Esophagus squamous epithelium (tissue), 5 donors: ENCODE results near the gene TMEM63C. TPM values are rescaled to one million over a fixed set of nuclear protein-coding genes. Genes with fewer than 3 reads are reported as not detected.

Experiments
- DNase-seq: peaks from one replicate; lab custom pipeline; 2025; lab: John Stamatoyannopoulos, UW
- H3K27ac ChIP-seq, 4 donors: fragments of 200-600 bp; sonication (generic); one replicate each; pipeline ENCODE4 v1.5.1; 2016 to 2019; ENCODE audit warnings: mild to moderate bottlenecking in 1 of 4
- H3K27me3 ChIP-seq, 4 donors: fragments of 200-600 bp; sonication (generic); 1 replicate in 3 of 4; 2 replicates in 1 of 4; pipeline versions ENCODE4 v1.5.1 to v1.6.0; 2017 to 2021; ENCODE audit warnings: antibody characterized with exemption in 1 of 4
- H3K36me3 ChIP-seq, 3 donors: fragments of 200-600 bp; sonication (generic); one replicate each; pipeline ENCODE4 v1.5.1; 2016 to 2019
- H3K4me1 ChIP-seq, 3 donors: fragments of 200-600 bp; sonication (generic); one replicate each; pipeline ENCODE4 v1.5.1; 2017 to 2019
- H3K4me3 ChIP-seq, 4 donors: fragments of 200-600 bp; sonication (generic); 1 replicate in 3 of 4; 2 replicates in 1 of 4; pipeline ENCODE4 v1.5.1; 2016 to 2019; ENCODE audit warnings: mild to moderate bottlenecking in 2 of 4, moderate library complexity in 1 of 4
- H3K9me3 ChIP-seq, 3 donors: fragments of 200-600 bp; sonication (generic); one replicate each; pipeline ENCODE4 v1.5.1; 2016 to 2019
- CTCF ChIP-seq, 6 experiments: fragments of 450-650 bp in 4 of 6; fragments of 200-600 bp in 2 of 6; sonication (generic) in 2 of 6; IDR thresholded peaks; one replicate each; pipeline ENCODE4 v1.5.1; 2016 to 2019; ENCODE audit warnings: antibody characterized with exemption in 6 of 6, mild to moderate bottlenecking in 4 of 6, moderate library complexity in 4 of 6
- POLR2A ChIP-seq, 4 donors: fragments of 450-650 bp; IDR thresholded peaks; one replicate each; pipeline ENCODE4 v1.6.1; 2017; ENCODE audit warnings: antibody characterized with exemption in 4 of 4, mild to moderate bottlenecking in 4 of 4, moderate library complexity in 3 of 4
- WGBS, 2 donors: methylation state at CpG; one replicate each; pipeline ENCODE4 v1.1.5; 2018; 5-methylcytosine and 5-hydroxymethylcytosine counted together
- intact Hi-C: fragments of 100-400 bp; cut with DNase I; formaldehyde crosslinking; loops from one replicate; pipeline ENCODE4 v1.15.0; 2022
- total RNA-seq, 4 donors: library from RNA; depleted of rRNA; stranded (reverse); fragments of >200 nt; gene quantifications; one replicate each; pipeline ENCODE4 v1.1.0, GENCODE V29; 2016
- donor health status: DM: yes; HTN: yes; CAD: no.

The TMEM63C gene
- total RNA-seq, 4 donors from 2014 or later, result 5.2 to 18.6 (median 9.8) TPM

GRCh38 chr14:77219591-77219990 lies 38.0 kb downstream of the TMEM63C start:
- intact Hi-C loops, result no loop called here
- TF ChIP-seq POLR2A (IDR thresholded peaks at IDR 0.05) (no peak), CTCF (IDR thresholded peaks at IDR 0.05) (no peak)
- 17 to 40% methylated on average over 2 of the region's 10 CpGs for WGBS, 2 donors
- DNase-seq, result no peak
- no peaks in the 10 kb centered on the region for H3K36me3 ChIP-seq
- H3K4me3 ChIP-seq, result no peak overlapping the region
- no peaks in the 10 kb centered on the region for H3K9me3 ChIP-seq
- no peaks in the 10 kb centered on the region for H3K4me1 ChIP-seq
- H3K27ac ChIP-seq, result no peak overlapping the region
- peaks cover 0 to 45% (median 0%) of the 10 kb centered on the region in 4 donors for H3K27me3 ChIP-seq

- Histone ChIP-seq H3K27ac (no peak overlapping the region), H3K9me3 (no peaks in the 10 kb centered on the region), H3K36me3 (no peaks in the 10 kb centered on the region), H3K4me3 (no peak overlapping the region), H3K27me3 (peaks cover 0 to 38% (median 0%) of the 10 kb centered on the region in 4 donors), H3K4me1 (no peaks in the 10 kb centered on the region)
- DNase-seq, result no peak
- intact Hi-C loops, result no loop called here
- no peak for TF ChIP-seq POLR2A (IDR thresholded peaks at IDR 0.05)
- TF ChIP-seq CTCF (IDR thresholded peaks at IDR 0.05), result no peak
- 52 to 67% methylated on average over 7 to 9 of the region's 24 CpGs for WGBS, 2 donors
These were observed 38.8 kb downstream of the TMEM63C start for GRCh38 chr14:77220246-77221017.

- no peak for TF ChIP-seq POLR2A (IDR thresholded peaks at IDR 0.05)
- no peak for TF ChIP-seq CTCF (IDR thresholded peaks at IDR 0.05)
- no peak overlapping the region for H3K27ac ChIP-seq
- no peaks in the 10 kb centered on the region for H3K9me3 ChIP-seq
- H3K4me1 ChIP-seq, result no peaks in the 10 kb centered on the region
- 52 to 68% methylated on average over 5 to 8 of the region's 23 CpGs for WGBS, 2 donors
- peaks cover 0 to 29% (median 0%) of the 10 kb centered on the region in 4 donors for H3K27me3 ChIP-seq
- no peak for DNase-seq
- H3K4me3 ChIP-seq, result no peak overlapping the region
- no peaks in the 10 kb centered on the region for H3K36me3 ChIP-seq
- intact Hi-C loops, result no loop called here
These were observed 39.8 kb downstream of the TMEM63C start for GRCh38 chr14:77221241-77221871.

- intact Hi-C loops, result no loop called here
- H3K27ac ChIP-seq, result no peak overlapping the region
- H3K4me1 ChIP-seq, result no peaks in the 10 kb centered on the region
- DNase-seq, result no peak
- H3K36me3 ChIP-seq, result no peaks in the 10 kb centered on the region
- TF ChIP-seq POLR2A (IDR thresholded peaks at IDR 0.05) (no peak), CTCF (IDR thresholded peaks at IDR 0.05) (no peak)
- H3K27me3 ChIP-seq, result peaks cover 0 to 21% (median 0%) of the 10 kb centered on the region in 4 donors
- WGBS, 2 donors, result 41 to 55% methylated on average over 8 to 10 of the region's 10 CpGs
- no peaks in the 10 kb centered on the region for H3K9me3 ChIP-seq
- H3K4me3 ChIP-seq, result no peak overlapping the region
These were observed 41.1 kb downstream of the TMEM63C start for GRCh38 chr14:77222546-77223225.

- no peaks in the 10 kb centered on the region for H3K4me1 ChIP-seq
- H3K4me3 ChIP-seq, result no peak overlapping the region
- TF ChIP-seq POLR2A (IDR thresholded peaks at IDR 0.05) (no peak), CTCF (IDR thresholded peaks at IDR 0.05) (no peak)
- intact Hi-C loops, result no loop called here
- no peaks in the 10 kb centered on the region for H3K9me3 ChIP-seq
- H3K27me3 ChIP-seq, result peaks cover 0 to 12% (median 0%) of the 10 kb centered on the region in 4 donors
- H3K36me3 ChIP-seq, result no peaks in the 10 kb centered on the region
- DNase-seq, result no peak
- H3K27ac ChIP-seq, result no peak overlapping the region
- WGBS, 2 donors, result 28 to 44% methylated on average over 4 of the region's 4 CpGs
These were observed 42.6 kb downstream of the TMEM63C start for GRCh38 chr14:77224212-77224611.
